Kidney (tissue), 14 donors: ENCODE measurements around the gene GAB2. TPM values are rescaled to one million over a fixed set of nuclear protein-coding genes. Genes with fewer than 3 reads are reported as not detected.

ENCODE experiments used
- DNase-seq, 5 donors: peaks; one replicate each; pipeline ENCODE4 v3.0.0-alpha.2; 2013 to 2020
- FAIRE-seq: peaks from 2 replicates; lab custom pipeline; 2012; peaks lifted over from hg19 to GRCh38; lab: Jason Lieb, UNC
- H3K27ac ChIP-seq, 2 donors: one replicate each; pipeline ENCODE4 v1.7.0; 2013; ENCODE audit warnings: low read depth in 2 of 2, low read length in 2 of 2, inconsistent platforms in 1 of 2
- H3K27me3 ChIP-seq: one replicate; pipeline ENCODE4 v1.7.1; 2013; ENCODE audit warnings: low read length, inconsistent platforms; ENCODE audit not compliant: control insufficient read depth, insufficient read depth
- H3K36me3 ChIP-seq, 3 donors: one replicate each; pipeline versions ENCODE4 v1.7.0 to v1.7.1; 2013; ENCODE audit warnings: low read length in 3 of 3, control low read depth in 1 of 3, inconsistent platforms in 1 of 3; ENCODE audit not compliant: insufficient read depth in 3 of 3, control insufficient read depth in 2 of 3
- H3K4me1 ChIP-seq, 3 donors: one replicate each; pipeline versions ENCODE4 v1.7.0 to v1.7.1; 2013; ENCODE audit warnings: low read length in 3 of 3, inconsistent platforms in 1 of 3, low read depth in 1 of 3; ENCODE audit not compliant: control insufficient read depth in 2 of 3, insufficient read depth in 2 of 3
- H3K4me3 ChIP-seq, 3 donors: one replicate each; pipeline versions ENCODE4 v1.7.0 to v1.8.1; 2013; ENCODE audit warnings: low read length in 3 of 3, control low read depth in 1 of 3, inconsistent platforms in 1 of 3
- H3K9ac ChIP-seq, 3 donors: one replicate each; pipeline versions ENCODE4 v1.7.0 to v1.7.1; 2013; ENCODE audit warnings: low read length in 3 of 3, control low read depth in 1 of 3, inconsistent platforms in 1 of 3
- H3K9me3 ChIP-seq, 3 donors: one replicate each; pipeline versions ENCODE4 v1.7.0 to v1.7.1; 2013; ENCODE audit warnings: low read length in 3 of 3, control low read depth in 1 of 3, inconsistent platforms in 1 of 3; ENCODE audit not compliant: control insufficient read depth in 2 of 3, insufficient read depth in 1 of 3
- CTCF ChIP-seq: IDR thresholded peaks from 3 replicates; pipeline ENCODE4 v1.5.1; 2012; ENCODE audit warnings: mild to moderate bottlenecking, moderate library complexity, borderline replicate concordance; ENCODE audit not compliant: insufficient read depth; ENCODE audit errors: extremely low read depth
- intact Hi-C: fragments of 100-400 bp; cut with DNase I; formaldehyde crosslinking; loops from one replicate; pipeline ENCODE4 v1.11.1; 2022
- polyA plus RNA-seq: library from polyadenylated mRNA; stranded (reverse); fragments of 350-450 nt; fragmentation: Illumina TruSeq; extraction: RNeasy Lipid Tissue Mini Kit (QIAGEN cat#74804); gene quantifications from one replicate; pipeline ENCODE4 v1.2.3, GENCODE V29; 2014; ENCODE audit warnings: low read depth, low replicate concordance; ENCODE audit not compliant: insufficient read depth
- total RNA-seq: library from RNA; stranded (reverse); fragmentation: NEBNext Ultra II Directional; extraction: Animal tissue kit (Norgen Biotek cat#: 25700); gene quantifications from one replicate; pipeline ENCODE4 v1.2.1, GENCODE V29; 2021
- donor health status: control.
- donor health status: control.
- donor health status: control.
- donor health status: control.
- donor health status: control.
- donor health status: DM: yes; HTN: yes; CAD: no.
- donor health status: Normal renal cell carcinoma (clear cell type).

GAB2 gene
- total and polyA plus RNA-seq, 2 donors from 2014 or later = 3.3 to 23.6 TPM

GRCh38 chr11:78289552-78290292 is 127.9 kb downstream of the GAB2 start:
- Histone ChIP-seq H3K4me3 (no peak overlapping the region), H3K36me3 (no peaks in the 10 kb centered on the region), H3K9me3 (peaks cover 0 to 6% (median 0%) of the 10 kb centered on the region in 3 donors), H3K27ac (no peak overlapping the region), H3K27me3 (no peaks in the 10 kb centered on the region), H3K4me1 (no peaks in the 10 kb centered on the region), H3K9ac (no peak overlapping the region)
- no peak for FAIRE-seq
- no peak for DNase-seq
- intact Hi-C loops = no loop called here
- no peak for TF ChIP-seq CTCF

- no peak for FAIRE-seq
- no peak for DNase-seq
- peaks cover 0 to 6% (median 0%) of the 10 kb centered on the region in 3 donors for H3K9me3 ChIP-seq
- H3K27ac ChIP-seq = no peak overlapping the region
- no peak overlapping the region for H3K4me3 ChIP-seq
- intact Hi-C loops = no loop called here
- H3K9ac ChIP-seq = no peak overlapping the region
- H3K36me3 ChIP-seq = no peaks in the 10 kb centered on the region
- no peaks in the 10 kb centered on the region for H3K27me3 ChIP-seq
- no peak for TF ChIP-seq CTCF
- no peaks in the 10 kb centered on the region for H3K4me1 ChIP-seq
Observed at GRCh38 chr11:78284260-78284659, 133.4 kb downstream of the GAB2 start.

GRCh38 chr11:78282821-78283220 is 134.8 kb downstream of the GAB2 start:
- intact Hi-C loops = no loop called here
- Histone ChIP-seq H3K27ac (no peak overlapping the region), H3K36me3 (no peaks in the 10 kb centered on the region), H3K9ac (no peak overlapping the region), H3K4me3 (no peak overlapping the region), H3K4me1 (no peaks in the 10 kb centered on the region), H3K27me3 (no peaks in the 10 kb centered on the region), H3K9me3 (no peaks in the 10 kb centered on the region)
- no peak for TF ChIP-seq CTCF
- DNase-seq (no peak), FAIRE-seq (no peak)
